GM19193 (cell line): ENCODE measurements around the gene CACFD1.

ENCODE experiments used
- POLR2A ChIP-seq: IDR thresholded peaks from 4 replicates; pipeline ENCODE4 v1.6.1; 2011; ENCODE audit not compliant: insufficient read depth, insufficient read length; ENCODE audit errors: extremely low read depth

Gene CACFD1

DNA sequence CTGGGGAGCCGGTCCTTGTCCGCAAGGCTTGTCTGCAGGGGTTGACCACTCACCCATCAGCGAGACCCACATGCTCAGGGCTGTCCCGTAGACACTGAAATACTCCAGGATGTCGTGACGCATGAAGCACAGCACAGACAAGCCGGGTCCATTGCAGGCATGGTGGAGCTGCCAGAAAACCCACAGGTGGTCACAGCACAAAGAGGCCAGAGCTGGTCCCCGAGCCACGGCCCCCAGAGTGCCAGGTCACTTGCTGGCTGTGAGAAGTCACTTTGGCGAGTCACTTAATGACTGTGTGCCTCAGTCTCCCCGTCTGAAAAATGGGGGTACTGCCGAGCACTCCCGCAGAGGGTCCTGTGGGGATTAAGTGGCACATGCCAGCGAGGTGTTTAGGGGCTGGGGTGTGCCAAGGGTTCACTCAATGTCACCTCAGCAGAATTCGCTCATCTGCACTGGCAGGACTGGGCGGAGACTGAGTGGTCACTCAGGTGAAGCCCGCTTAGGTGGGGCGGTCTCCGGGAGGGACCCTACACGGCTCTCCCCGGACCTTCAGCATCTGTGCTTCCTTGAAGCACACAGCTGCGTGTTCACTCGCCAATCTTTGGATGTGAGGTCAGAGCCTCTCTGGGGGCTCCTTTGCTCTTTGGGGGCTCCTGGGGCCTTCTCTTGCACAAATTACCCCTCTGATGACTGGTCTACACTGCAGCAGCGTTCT is 60.5 kb downstream of the CACFD1 start:
- no peak for TF ChIP-seq POLR2A
